Keratinocyte (primary cell): Measurements from ENCODE around the gene CACNA1H.

ENCODE experiments used
- CTCF ChIP-seq, 3 experiments: IDR thresholded peaks in 1 of 3; conservative IDR thresholded peaks in 1 of 3; optimal IDR thresholded peaks in 1 of 3; 2 replicates in 2 of 3; 3 replicates in 1 of 3; pipeline versions ENCODE3 to v1.5.1; 2011; ENCODE audit warnings: low read length in 3 of 3, mild to moderate bottlenecking in 3 of 3, moderate library complexity in 2 of 3, control low read depth in 1 of 3, inconsistent platforms in 1 of 3; ENCODE audit not compliant: insufficient read depth in 2 of 3; ENCODE audit errors: extremely low read depth in 1 of 3
- EZH2 ChIP-seq: IDR thresholded peaks from one replicate; pipeline ENCODE4 v1.6.1; 2012; ENCODE audit warnings: inconsistent platforms, mild to moderate bottlenecking, low read length, moderate library complexity

- no peak for TF ChIP-seq CTCF (optimal IDR thresholded peaks at IDR 0.05 in 1 of 3, IDR thresholded peaks at IDR 0.05 in 1 of 3, conservative IDR thresholded peaks at IDR 0.05 in 1 of 3; ENCODE audit: extremely low read depth in 1 of 3, insufficient read depth in 2 of 3, low read length in 3 of 3)
- peak; percentile 86 for TF ChIP-seq EZH2
These were observed 108.4 kb downstream of the CACNA1H start for GRCh38 chr16:1261131-1261892.
